ENCODE data around the gene TPD52L2. TPM values are rescaled to one million over a fixed set of nuclear protein-coding genes. Genes with fewer than 3 reads are reported as not detected.
A peak's percentile ranks its signal among the peaks of the same experiment; 100 is the strongest.

The TPD52L2 gene
- total RNA-seq, 1 donor from 2014 or later = 78.0 TPM

DNA sequence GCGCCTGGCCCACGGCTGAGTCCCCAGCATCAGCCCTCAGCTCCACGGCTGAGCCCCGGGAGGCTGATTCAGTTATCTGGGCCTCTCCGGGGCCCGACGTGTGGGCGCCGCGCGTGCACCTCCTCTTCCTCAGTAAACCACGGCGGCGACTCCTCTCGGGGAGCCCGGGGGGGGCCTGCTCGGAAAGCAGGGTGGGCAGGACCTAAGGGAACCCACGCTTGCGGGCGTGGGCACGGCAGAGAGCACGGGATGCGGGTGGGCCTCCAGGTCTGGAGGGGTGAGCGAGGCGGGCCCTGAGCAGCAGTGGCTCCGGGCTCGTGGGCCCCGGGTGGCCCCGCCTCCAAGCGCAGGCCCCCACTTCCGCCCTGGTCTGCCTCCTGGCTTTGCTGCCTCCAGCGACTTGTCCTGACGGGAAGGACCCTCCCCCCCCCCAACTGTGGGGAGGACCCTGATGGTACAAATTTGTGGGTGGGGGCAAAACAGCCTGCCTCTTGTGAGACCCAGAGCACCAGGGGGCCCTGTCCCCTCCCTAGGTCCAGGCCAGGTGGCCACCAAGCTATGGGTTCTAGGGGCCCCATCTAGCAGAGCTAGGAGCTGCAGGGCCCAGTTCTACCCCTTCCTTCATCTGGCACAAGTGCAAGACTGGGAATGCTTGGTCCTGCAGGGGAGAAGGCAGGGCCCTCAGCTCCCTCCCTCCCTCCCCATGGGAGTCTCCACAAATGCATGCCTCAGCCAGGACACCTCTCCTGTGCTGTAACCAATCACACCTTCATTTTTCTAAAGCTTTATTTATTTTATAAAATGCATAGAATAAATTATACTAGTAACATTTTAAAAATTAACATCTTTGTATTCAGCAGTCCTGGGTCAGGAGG is 74.2 kb downstream of the TPD52L2 start:
- DNase-seq (peak; percentile 31), ATAC-seq (no peak)
- intact Hi-C loops (cut with micrococcal nuclease) = no loop called here

GRCh38 chr20:63940071-63940471 is 75.0 kb downstream of the TPD52L2 start:
- ATAC-seq (no peak), DNase-seq (no peak)

DNA sequence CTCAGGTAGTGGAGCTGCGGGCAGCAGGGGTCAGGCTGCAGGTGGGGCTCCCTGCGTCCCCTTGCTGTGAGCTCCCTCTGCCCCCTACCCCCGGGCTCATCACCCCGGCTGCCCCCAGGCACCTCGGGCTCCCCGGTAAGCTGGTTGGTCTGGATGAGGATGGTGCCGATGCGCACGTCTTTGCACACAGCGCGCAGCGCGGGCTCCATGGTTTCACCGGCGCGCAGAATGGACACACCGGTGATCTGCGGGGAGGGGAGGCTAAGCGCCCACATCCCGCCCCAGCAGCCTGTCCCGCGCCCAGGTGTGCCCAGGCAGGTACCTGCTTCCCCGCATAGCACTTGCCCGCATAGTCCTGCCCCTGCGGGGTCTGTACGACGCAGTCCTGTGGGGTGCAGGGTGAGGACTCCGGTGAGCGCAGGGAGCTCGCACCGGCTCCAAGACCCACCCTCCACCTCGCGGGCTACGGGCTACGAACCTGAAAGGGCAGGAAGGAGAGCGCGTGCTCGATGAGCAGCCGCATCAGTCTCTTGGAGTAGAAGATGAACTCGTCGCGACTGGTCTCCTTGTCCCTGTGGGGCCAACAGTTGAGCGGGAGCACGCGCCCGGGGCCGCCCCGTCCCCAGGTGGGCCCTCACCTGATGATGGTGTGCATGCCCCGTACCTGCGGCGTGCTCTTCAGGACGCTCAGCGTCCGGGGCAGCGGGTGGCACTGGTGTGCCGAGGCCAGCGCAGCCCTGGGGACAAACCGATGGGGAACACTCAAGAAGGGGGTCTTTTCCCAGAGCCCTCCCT is 75.6 kb downstream of the TPD52L2 start:
- ATAC-seq (no peak), DNase-seq (peak; percentile 36)
- intact Hi-C loops (cut with micrococcal nuclease) = no loop called here

More at GRCh38 chr20:63940071-63940471, 75.0 kb downstream of the TPD52L2 start:
- intact Hi-C loops (cut with micrococcal nuclease) = no loop called here

Small RNA genes lying within 50 kb of the gene (microRNA-seq; reads per million reads assigned to microRNA genes)
- gene MIR1914 (ENCODE audit: borderline number of aligned reads) = not detected
- not detected for gene MIR941-1 (ENCODE audit: borderline number of aligned reads)
- gene MIR941-2 (ENCODE audit: borderline number of aligned reads) = not detected
- not detected for gene MIR941-3 (ENCODE audit: borderline number of aligned reads)
- not detected for gene MIR941-4 (ENCODE audit: borderline number of aligned reads)
- gene MIR941-5 (ENCODE audit: borderline number of aligned reads) = not detected

Other genes with a start within 250 kb of the TPD52L2 start
- gene GMEB2, start 238.2 kb upstream of the TPD52L2 start, total RNA-seq = 5.9 TPM
- 5.5 TPM for gene STMN3, start 211.8 kb upstream of the TPD52L2 start, total RNA-seq
- gene RTEL1, start 207.0 kb upstream of the TPD52L2 start, total RNA-seq = 9.9 TPM
- gene TNFRSF6B, start 168.6 kb upstream of the TPD52L2 start, total RNA-seq = 0.64 TPM
- gene ARFRP1, start 157.3 kb upstream of the TPD52L2 start, total RNA-seq = 46.5 TPM
- 16.2 TPM for gene ZGPAT, start 157.2 kb upstream of the TPD52L2 start, total RNA-seq
- 2.7 TPM for gene LIME1, start 128.6 kb upstream of the TPD52L2 start, total RNA-seq
- 104 TPM for gene SLC2A4RG, start 125.5 kb upstream of the TPD52L2 start, total RNA-seq
- 13.1 TPM for gene ZBTB46, start 34.0 kb upstream of the TPD52L2 start, total RNA-seq
- gene ABHD16B, start 3.8 kb upstream of the TPD52L2 start, total RNA-seq = not detected
- 47.3 TPM for gene DNAJC5, start 29.9 kb downstream of the TPD52L2 start, total RNA-seq
- 59.9 TPM for gene UCKL1, start 91.1 kb downstream of the TPD52L2 start, total RNA-seq
- gene ZNF512B, start 104.7 kb downstream of the TPD52L2 start, total RNA-seq = 14.0 TPM
- gene SAMD10, start 114.4 kb downstream of the TPD52L2 start, total RNA-seq = 6.4 TPM
- gene PRPF6, start 115.9 kb downstream of the TPD52L2 start, total RNA-seq = 50.6 TPM
- gene C20orf204, start 170.9 kb downstream of the TPD52L2 start, total RNA-seq = 0.35 TPM
- gene SOX18, start 184.4 kb downstream of the TPD52L2 start, total RNA-seq = 36.8 TPM
- 35.6 TPM for gene TCEA2, start 197.9 kb downstream of the TPD52L2 start, total RNA-seq
- 5.4 TPM for gene RGS19, start 214.2 kb downstream of the TPD52L2 start, total RNA-seq
- gene OPRL1, start 214.8 kb downstream of the TPD52L2 start, total RNA-seq = 0.27 TPM
- not detected for gene LKAAEAR1, start 219.1 kb downstream of the TPD52L2 start, total RNA-seq
- gene NPBWR2, start 242.3 kb downstream of the TPD52L2 start, total RNA-seq = not detected

Data from left ventricle myocardium superior (tissue), 1 donor.